GM12891 (cell line): ENCODE data around the gene FOXE1.

ENCODE experiments used
- POLR2A ChIP-seq: IDR thresholded peaks from 2 replicates; pipeline ENCODE4 v1.6.1; 2011; ENCODE audit warnings: low read depth, low read length, control low read depth
- POLR2AphosphoS5 ChIP-seq: IDR thresholded peaks from 2 replicates; pipeline ENCODE4 v1.6.1; 2011; ENCODE audit warnings: low read depth, low read length, control low read depth
- SPI1 ChIP-seq: IDR thresholded peaks from 2 replicates; pipeline ENCODE4 v1.6.1; 2011; ENCODE audit warnings: low read depth, low read length, control low read depth
- TAF1 ChIP-seq: IDR thresholded peaks from 2 replicates; pipeline ENCODE4 v1.6.1; 2011; ENCODE audit warnings: low read depth, low read length, control low read depth

- TF ChIP-seq POLR2AphosphoS5 = no peak
- no peak for TF ChIP-seq POLR2A
- no peak for TF ChIP-seq SPI1
- no peak for TF ChIP-seq TAF1
Measured at GRCh38 chr9:97863314-97863713, 10.3 kb downstream of the FOXE1 start.
